GM18873 (cell line): ENCODE results near the gene PRAMEF17.
"Not testable (repeated sequence)": the region's sequence is repeated elsewhere in the genome, so short reads cannot be mapped to it uniquely, and the experiment has no call there.

Experiments used
- ATAC-seq: cut with Tn5 transposase; IDR thresholded peaks from one replicate; pipeline ENCODE4 v1.9.1; 2021; ENCODE audit warnings: mild to moderate bottlenecking, moderate library complexity, moderate number of reproducible peaks; ENCODE audit not compliant: unreplicated experiment, low FRiP score

The PRAMEF17 gene, protein sequence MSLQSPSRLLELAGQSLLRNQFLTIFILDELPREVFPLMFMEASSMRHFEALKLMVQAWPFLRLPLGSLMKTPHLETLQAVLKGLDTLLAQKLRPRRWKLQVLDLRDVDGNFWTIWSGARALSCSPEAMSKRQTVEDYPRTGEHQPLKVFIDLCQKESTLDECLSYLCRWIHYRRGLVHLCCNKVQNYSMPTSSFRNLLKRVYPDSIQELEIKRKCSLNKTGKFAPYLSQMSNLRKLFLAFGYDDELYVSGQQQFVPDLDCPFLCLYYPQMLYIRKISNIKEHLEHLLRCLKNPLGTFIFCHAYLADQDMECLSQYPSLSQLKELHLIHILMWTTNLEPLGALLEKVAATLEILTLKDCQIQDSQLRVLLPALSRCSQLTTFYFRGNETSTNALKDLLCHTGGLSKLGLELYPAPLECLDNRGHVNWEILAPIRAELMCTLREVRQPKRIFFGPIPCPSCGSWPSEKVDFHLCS

DNA sequence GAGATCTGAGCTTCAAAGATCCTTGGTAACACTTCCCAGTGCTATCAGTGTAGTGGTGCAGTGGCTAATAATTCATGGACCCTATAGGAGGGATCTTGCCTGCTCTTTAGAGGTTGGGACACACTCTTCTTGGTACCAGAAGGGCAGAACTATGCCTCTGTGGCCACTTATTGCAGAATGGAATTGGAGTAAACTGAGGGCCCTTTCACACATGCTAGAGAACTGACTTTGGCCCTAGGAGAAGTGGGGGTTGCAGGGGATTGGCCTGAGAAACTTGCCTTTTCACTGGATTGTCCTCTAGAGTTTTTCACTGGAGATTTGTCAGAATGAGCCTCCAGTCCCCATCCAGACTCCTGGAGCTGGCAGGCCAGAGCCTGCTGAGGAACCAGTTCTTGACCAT is at the start of gene PRAMEF17:
Gene PRAMEF17, plus strand, starts transcription at position 301 of the 400 bp plus-strand sequence. Its CDS starts 26 bp downstream, at position 327.
- ATAC-seq, result not testable (repeated sequence)

GRCh38 chr1:13342496-13342895 is 46.9 kb upstream of the PRAMEF17 start:
- not testable (repeated sequence) for ATAC-seq

DNA sequence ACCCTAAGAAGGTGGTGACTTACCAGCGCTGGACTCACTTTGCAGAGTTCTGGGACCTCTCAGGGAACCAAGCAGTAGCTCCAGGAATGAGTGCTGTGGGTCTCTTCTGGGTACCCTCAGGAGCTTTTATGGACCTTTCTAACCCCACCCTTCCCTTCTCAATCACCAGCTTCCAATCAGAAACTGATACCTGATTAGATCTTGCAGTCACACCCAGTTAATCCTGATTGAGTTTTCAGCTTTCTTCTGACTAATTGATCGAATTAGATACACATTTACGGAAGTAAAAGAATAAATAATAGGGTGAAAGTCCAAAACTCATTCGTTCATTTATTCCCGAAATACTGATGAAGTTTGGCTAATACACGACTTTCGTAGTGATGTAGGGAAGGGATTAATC is 42.4 kb upstream of the PRAMEF17 start, which contains the start of gene PRAMEF14:
Gene PRAMEF14, minus strand, starts transcription at position 101 of the 400 bp plus-strand sequence. CDS start 1,820 bp downstream, outside the sequence.
- ATAC-seq, result not testable (repeated sequence)

GRCh38 chr1:13353476-13353875 is 36.0 kb upstream of the PRAMEF17 start:
- ATAC-seq, result not testable (repeated sequence)

DNA sequence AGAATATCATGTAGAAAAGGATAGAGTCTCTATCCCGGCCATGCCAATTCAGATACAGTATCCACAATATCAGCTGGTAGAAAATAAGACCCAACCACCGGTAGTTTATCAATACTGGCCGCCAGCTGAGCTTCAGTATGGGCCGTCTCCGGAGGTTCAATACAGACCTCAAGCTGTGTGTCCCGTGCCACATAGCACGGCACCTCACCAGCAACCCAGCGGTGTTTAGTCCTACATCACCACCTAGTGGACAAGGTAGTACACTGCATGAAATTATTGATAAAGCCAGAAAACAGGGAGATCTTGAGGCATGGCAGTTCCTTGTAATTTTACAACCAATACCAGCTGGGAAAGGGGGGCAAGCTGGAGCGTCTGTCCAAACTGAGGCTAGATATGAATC is 35.0 kb upstream of the PRAMEF17 start:
- not testable (repeated sequence) for ATAC-seq

- not testable (repeated sequence) for ATAC-seq
These were observed 32.7 kb upstream of the PRAMEF17 start for GRCh38 chr1:13356774-13357173.

DNA sequence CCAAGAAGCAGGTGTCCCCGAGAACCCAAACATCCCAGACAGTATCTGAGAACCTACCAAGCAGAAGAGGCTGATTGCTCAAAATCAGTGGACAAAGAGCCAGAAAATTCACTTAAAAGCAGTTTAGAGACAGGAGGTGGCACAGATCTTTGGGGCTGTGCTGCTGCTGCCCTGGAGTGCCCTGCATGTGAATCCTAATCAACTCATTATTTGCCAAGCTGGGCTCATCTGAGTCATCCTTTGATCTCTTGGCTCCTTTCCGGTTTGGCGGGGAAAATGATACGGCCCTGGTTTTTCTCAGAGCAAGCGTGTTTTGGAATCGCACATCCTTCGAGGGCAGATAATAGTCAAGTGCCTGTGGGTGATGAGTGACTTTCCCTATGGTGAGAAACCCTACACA is 27.1 kb upstream of the PRAMEF17 start:
- ATAC-seq, result not testable (repeated sequence)

- ATAC-seq, result not testable (repeated sequence)
These were observed 24.5 kb upstream of the PRAMEF17 start for GRCh38 chr1:13364928-13365327.

DNA sequence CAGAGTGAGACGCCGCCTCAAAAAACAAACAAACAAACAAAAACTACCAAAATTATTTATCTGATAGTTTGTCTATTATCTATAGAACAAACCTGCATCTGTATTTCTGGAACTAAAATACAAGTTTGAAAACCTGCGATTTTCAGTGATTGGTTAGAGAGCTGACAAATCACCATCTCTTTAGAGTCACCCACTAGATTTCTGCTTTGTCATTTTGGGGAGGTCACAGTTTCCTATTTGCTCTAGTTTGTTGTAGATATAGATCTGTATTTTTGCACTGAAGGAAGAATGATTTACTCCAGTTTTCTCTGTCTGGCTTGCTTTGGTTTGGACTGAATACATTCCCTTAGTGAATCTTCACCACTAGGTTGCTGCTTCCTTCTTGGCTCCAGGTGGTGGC is 22.9 kb upstream of the PRAMEF17 start:
- not testable (repeated sequence) for ATAC-seq

DNA sequence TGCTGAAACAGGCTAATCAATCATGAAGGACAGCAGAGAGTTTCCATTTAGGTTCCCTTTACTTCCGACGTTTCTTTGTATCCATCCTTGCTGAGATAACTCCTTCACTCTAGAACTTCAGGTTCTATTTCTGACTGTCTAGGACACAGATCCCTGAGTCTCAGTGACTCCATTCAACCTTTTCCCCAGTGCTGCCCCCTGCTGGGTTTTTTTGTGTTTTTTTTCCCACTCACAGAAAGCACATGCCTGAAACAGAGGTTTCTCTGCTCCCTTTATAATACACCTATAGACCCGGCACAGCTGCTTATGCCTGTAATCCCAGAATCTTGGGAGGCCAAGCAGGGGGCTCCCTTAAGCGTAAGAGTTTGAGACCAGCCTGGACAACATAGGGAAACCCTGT is 20.9 kb upstream of the PRAMEF17 start:
- not testable (repeated sequence) for ATAC-seq

GRCh38 chr1:13378983-13379382 is 10.4 kb upstream of the PRAMEF17 start:
- ATAC-seq, result not testable (repeated sequence)

GRCh38 chr1:13380380-13380779 is 9.1 kb upstream of the PRAMEF17 start:
- not testable (repeated sequence) for ATAC-seq

GRCh38 chr1:13393004-13393403 is 3.6 kb downstream of the PRAMEF17 start:
- not testable (repeated sequence) for ATAC-seq

GRCh38 chr1:13394761-13395160 is 5.3 kb downstream of the PRAMEF17 start:
- ATAC-seq, result not testable (repeated sequence)

DNA sequence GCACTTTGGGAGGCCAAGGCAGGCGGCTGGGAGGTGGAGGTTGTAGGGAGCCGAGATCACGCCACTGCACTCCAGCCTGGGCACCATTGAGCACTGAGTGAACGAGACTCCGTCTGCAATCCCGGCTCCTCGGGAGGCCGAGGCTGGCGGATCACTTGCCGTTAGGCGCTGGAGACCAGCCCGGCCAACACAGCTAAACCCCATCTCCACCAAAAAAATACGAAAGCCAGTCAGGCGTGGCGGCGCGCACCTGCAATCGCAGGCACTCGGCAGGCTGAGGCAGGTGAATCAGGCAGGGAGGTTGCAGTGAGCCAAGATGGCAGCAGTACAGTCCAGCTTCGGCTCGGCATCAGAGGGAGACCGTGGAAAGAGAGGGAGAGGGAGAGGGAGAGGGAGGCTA is 5.9 kb downstream of the PRAMEF17 start:
- ATAC-seq, result not testable (repeated sequence)

DNA sequence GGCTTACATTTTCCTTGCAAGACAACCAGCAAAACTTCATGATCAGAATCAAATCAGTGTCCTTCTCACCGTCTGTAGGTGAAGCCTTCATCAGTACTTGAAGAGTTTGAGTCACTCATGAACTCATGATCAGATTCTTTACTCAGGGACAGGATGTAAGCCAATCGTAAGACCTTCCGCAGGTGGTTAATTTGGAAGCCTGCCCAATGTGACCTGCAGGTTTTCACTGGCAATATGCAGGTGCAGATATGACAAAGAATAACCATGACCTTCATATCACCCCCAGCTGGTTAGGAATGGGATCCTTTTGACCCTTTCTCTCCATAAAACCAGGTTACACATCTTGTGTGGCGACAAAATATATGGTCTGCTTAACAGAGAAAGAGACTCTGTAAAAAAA is 18.4 kb downstream of the PRAMEF17 start:
- no peak for ATAC-seq

- not testable (repeated sequence) for ATAC-seq
These were observed 20.7 kb downstream of the PRAMEF17 start, which contains the start of gene PRAMEF20 for GRCh38 chr1:13410150-13410549. PRAMEF20 (plus strand) TSS chr1:13410450; CDS start chr1:13416355, 5,905 bp downstream.

DNA sequence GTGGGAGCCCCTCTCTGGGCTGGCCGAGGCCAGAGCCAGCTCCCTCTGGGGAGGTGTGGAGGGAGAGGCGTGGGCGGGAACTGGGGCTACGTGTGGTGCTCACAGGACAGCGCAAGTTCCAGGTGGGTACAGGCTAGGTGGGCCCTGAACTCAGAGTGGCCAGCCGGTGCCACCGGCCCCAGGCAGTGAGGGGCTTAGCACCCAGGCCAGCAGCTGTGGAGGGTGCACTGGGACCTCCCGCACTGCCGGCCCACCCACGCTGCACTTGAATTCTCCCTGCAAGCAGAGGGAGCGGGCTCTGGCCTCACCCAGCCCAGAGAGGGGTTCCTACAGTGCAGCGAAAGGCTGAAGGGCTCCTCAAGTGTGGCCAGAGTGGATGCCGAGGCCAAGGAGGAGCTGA is 41.1 kb downstream of the PRAMEF17 start:
- ATAC-seq, result no peak

DNA sequence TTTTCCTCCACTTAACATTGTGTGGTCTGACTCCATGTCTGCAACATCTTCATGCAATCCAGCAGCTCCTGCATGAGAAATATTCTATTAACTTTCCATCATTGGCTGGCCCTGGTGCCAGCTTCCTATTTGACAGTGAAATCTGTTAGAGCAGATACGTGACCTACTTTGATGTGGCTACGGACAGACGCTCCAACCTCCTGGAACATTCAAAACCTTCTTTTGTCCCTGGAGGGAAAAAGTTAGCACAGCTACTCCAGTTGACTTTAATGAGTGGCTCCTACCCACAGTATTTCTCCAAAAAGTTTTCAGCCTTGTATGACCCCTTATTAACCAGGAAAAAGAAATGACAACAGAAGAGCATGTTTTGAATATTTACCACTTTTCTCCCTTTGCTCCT is 42.8 kb downstream of the PRAMEF17 start:
- ATAC-seq, result no peak

- not testable (repeated sequence) for ATAC-seq
These were observed 44.4 kb downstream of the PRAMEF17 start for GRCh38 chr1:13433694-13434358.

- no peak for ATAC-seq
These were observed 46.0 kb downstream of the PRAMEF17 start for GRCh38 chr1:13435458-13435857.
